Keratinocyte (primary cell): ENCODE data around the gene SMYD1. TPM values are rescaled to one million over a fixed set of nuclear protein-coding genes. Genes with fewer than 3 reads are reported as not detected.

Experiments used
- DNase-seq: peaks from one replicate; pipeline ENCODE4 v3.0.0-alpha.2; 2011; ENCODE audit warnings: low read depth, missing footprints, low spot score
- FAIRE-seq: peaks from 2 replicates; lab custom pipeline; 2011; peaks lifted over from hg19 to GRCh38; lab: Jason Lieb, UNC
- H2AFZ ChIP-seq: 2 replicates; pipeline ENCODE4 v1.6.0; 2012; ENCODE audit warnings: low read length, control low read depth, inconsistent platforms; ENCODE audit not compliant: control insufficient read depth
- H3K27ac ChIP-seq: 2 replicates; pipeline ENCODE4 v1.5.1; 2011; ENCODE audit warnings: low read length; ENCODE audit not compliant: control insufficient read depth, insufficient read depth
- H3K27me3 ChIP-seq: 3 replicates; pipeline ENCODE4 v1.6.0; 2011; ENCODE audit warnings: low read length; ENCODE audit not compliant: control insufficient read depth, insufficient read depth; ENCODE audit errors: extremely low read depth
- H3K36me3 ChIP-seq, 2 experiments: 2 replicates in 1 of 2; 3 replicates in 1 of 2; pipeline ENCODE4 v1.5.1; 2011; ENCODE audit warnings: low read length in 2 of 2, mild to moderate bottlenecking in 1 of 2; ENCODE audit not compliant: control insufficient read depth in 2 of 2, insufficient read depth in 2 of 2; ENCODE audit errors: extremely low read depth in 1 of 2
- H3K4me1 ChIP-seq: 3 replicates; pipeline ENCODE4 v1.5.1; 2011; ENCODE audit warnings: low read length; ENCODE audit not compliant: control insufficient read depth, insufficient read depth; ENCODE audit errors: extremely low read depth
- H3K4me2 ChIP-seq: 3 replicates; pipeline ENCODE4 v1.6.0; 2011; ENCODE audit warnings: low read depth, low read length; ENCODE audit not compliant: control insufficient read depth, insufficient read depth; ENCODE audit errors: extremely low read depth
- H3K4me3 ChIP-seq, 3 experiments: fragments of 200-600 bp in 1 of 3; sonication (generic) in 1 of 3; 2 replicates in 2 of 3; 3 replicates in 1 of 3; pipeline ENCODE4 v1.5.1; 2011 to 2016; ENCODE audit warnings: low read length in 3 of 3, mild to moderate bottlenecking in 3 of 3, control low read depth in 2 of 3, inconsistent platforms in 1 of 3, low read depth in 1 of 3, mixed read lengths in 1 of 3, mixed run types in 1 of 3, moderate library complexity in 1 of 3; ENCODE audit not compliant: control insufficient read depth in 2 of 3, insufficient read depth in 2 of 3; ENCODE audit errors: extremely low read depth in 1 of 3
- H3K79me2 ChIP-seq: 2 replicates; pipeline ENCODE4 v1.6.0; 2012; ENCODE audit warnings: low read length; ENCODE audit not compliant: control insufficient read depth, insufficient read depth
- H3K9ac ChIP-seq: 3 replicates; pipeline ENCODE4 v1.6.0; 2011; ENCODE audit warnings: low read length; ENCODE audit not compliant: control insufficient read depth, insufficient read depth; ENCODE audit errors: extremely low read depth
- H3K9me1 ChIP-seq: 3 replicates; pipeline ENCODE4 v1.6.0; 2011; ENCODE audit warnings: low read length; ENCODE audit not compliant: control insufficient read depth, insufficient read depth; ENCODE audit errors: extremely low read depth
- H3K9me3 ChIP-seq: 2 replicates; pipeline ENCODE4 v1.5.1; 2012; ENCODE audit warnings: low read depth, low read length; ENCODE audit not compliant: control insufficient read depth
- H4K20me1 ChIP-seq: 3 replicates; pipeline ENCODE4 v1.6.0; 2011; ENCODE audit warnings: low read length; ENCODE audit not compliant: control insufficient read depth, insufficient read depth; ENCODE audit errors: extremely low read depth
- CTCF ChIP-seq, 3 experiments: IDR thresholded peaks in 1 of 3; conservative IDR thresholded peaks in 1 of 3; optimal IDR thresholded peaks in 1 of 3; 2 replicates in 2 of 3; 3 replicates in 1 of 3; pipeline versions ENCODE3 to v1.5.1; 2011; ENCODE audit warnings: low read length in 3 of 3, mild to moderate bottlenecking in 3 of 3, moderate library complexity in 2 of 3, control low read depth in 1 of 3, inconsistent platforms in 1 of 3; ENCODE audit not compliant: insufficient read depth in 2 of 3; ENCODE audit errors: extremely low read depth in 1 of 3
- EZH2 ChIP-seq: IDR thresholded peaks from one replicate; pipeline ENCODE4 v1.6.1; 2012; ENCODE audit warnings: inconsistent platforms, mild to moderate bottlenecking, low read length, moderate library complexity
- dilution Hi-C: fragments of 300-500 bp; cut with MboI; formaldehyde crosslinking; loops from one replicate; pipeline ENCODE4 v1.7.0; 2020; ENCODE audit warnings: low sequenced_read_pairs; ENCODE audit not compliant: extremely low pct_ligation_motif_present
- polyA plus RNA-seq, 5 experiments: library from polyadenylated mRNA; depleted of rRNA in 3 of 5; stranded (reverse) in 3 of 5; stranded (forward) in 1 of 5; unstranded in 1 of 5; fragments of >200 nt; gene quantifications; 1 replicate in 1 of 5; 2 replicates in 3 of 5; 3 replicates in 1 of 5; pipeline versions ENCODE4 v1.2.1 to v1.2.3, GENCODE V29; 2011 to 2012; ENCODE audit warnings: missing spikeins in 2 of 5, low read depth in 1 of 5, low replicate concordance in 1 of 5

Gene SMYD1
- polyA plus RNA-seq, 1 donor (not counting 4 experiments of a cell fraction or from before 2014, with no cell fraction given) = not detected

DNA sequence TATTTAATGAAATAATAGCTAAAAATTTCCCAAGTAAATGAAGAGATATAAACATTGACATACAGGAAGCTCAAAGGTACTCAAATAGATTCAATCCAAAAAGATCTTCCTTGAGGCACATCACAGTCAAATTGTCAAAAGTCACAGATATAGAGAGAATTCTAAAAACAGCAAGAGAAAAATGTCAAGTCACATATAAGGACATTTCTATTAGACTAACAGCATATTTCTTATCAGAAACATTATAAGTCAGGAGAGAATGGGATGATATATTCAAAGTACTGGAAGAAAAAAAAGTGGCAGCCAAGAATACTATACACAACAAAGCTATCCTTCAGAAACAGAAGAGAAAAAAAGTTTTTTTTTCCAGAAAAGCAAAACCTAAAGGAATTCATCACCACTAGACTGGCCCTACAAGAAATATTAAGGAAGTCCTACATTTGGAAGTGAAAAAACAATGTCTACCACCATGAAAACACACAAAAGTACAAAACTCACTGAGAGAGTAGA, 81.4 kb downstream of the SMYD1 start:
- no peaks in the 10 kb centered on the region for H3K4me1 ChIP-seq
- no peak overlapping the region for H3K9ac ChIP-seq
- no peak overlapping the region for H3K4me2 ChIP-seq
- no peak for DNase-seq
- no peaks in the 10 kb centered on the region for H3K9me3 ChIP-seq
- no peaks in the 10 kb centered on the region for H3K36me3 ChIP-seq
- no peaks in the 10 kb centered on the region for H3K9me1 ChIP-seq
- H4K20me1 ChIP-seq = no peaks in the 10 kb centered on the region
- dilution Hi-C loops = no loop called here
- FAIRE-seq = no peak
- no peak overlapping the region for H2AFZ ChIP-seq
- no peak overlapping the region for H3K27ac ChIP-seq
- H3K4me3 ChIP-seq = no peak overlapping the region
- TF ChIP-seq CTCF (optimal IDR thresholded peaks at IDR 0.05 in 1 of 3, IDR thresholded peaks at IDR 0.05 in 1 of 3, conservative IDR thresholded peaks at IDR 0.05 in 1 of 3; ENCODE audit: extremely low read depth in 1 of 3, insufficient read depth in 2 of 3, low read length in 3 of 3) = no peak
- no peak for TF ChIP-seq EZH2
- no peaks in the 10 kb centered on the region for H3K27me3 ChIP-seq
- no peaks in the 10 kb centered on the region for H3K79me2 ChIP-seq

GRCh38 chr2:88159481-88159880, 91.9 kb downstream of the SMYD1 start:
- Histone ChIP-seq H3K9me3 (no peaks in the 10 kb centered on the region), H3K4me2 (no peak overlapping the region), H4K20me1 (no peaks in the 10 kb centered on the region), H3K36me3 (no peaks in the 10 kb centered on the region), H3K27ac (no peak overlapping the region), H3K9ac (no peak overlapping the region), H3K9me1 (no peaks in the 10 kb centered on the region), H3K4me3 (no peak overlapping the region), H3K27me3 (no peaks in the 10 kb centered on the region), H3K4me1 (peaks cover 13% of the 10 kb centered on the region), H3K79me2 (no peaks in the 10 kb centered on the region), H2AFZ (no peak overlapping the region)
- FAIRE-seq (no peak), DNase-seq (no peak)
- dilution Hi-C loops = no loop called here
- TF ChIP-seq CTCF (optimal IDR thresholded peaks at IDR 0.05 in 1 of 3, IDR thresholded peaks at IDR 0.05 in 1 of 3, conservative IDR thresholded peaks at IDR 0.05 in 1 of 3; ENCODE audit: extremely low read depth in 1 of 3, insufficient read depth in 2 of 3, low read length in 3 of 3) = no peak
- no peak for TF ChIP-seq EZH2
